Mesothelial cell of epicardium (in vitro differentiated cells): ENCODE data around the gene MSANTD1. TPM values are rescaled to one million over a fixed set of nuclear protein-coding genes. Genes with fewer than 3 reads are reported as not detected.
"Not testable (repeated sequence)": the region's sequence is repeated elsewhere in the genome, so short reads cannot be mapped to it uniquely, and the experiment has no call there.

Experiments used
- DNase-seq, 2 experiments: peaks; one replicate each; pipeline ENCODE4 v3.0.0; 2021; ENCODE audit warnings: low spot score in 2 of 2; ENCODE audit not compliant: unreplicated experiment in 2 of 2
- H3K27ac Mint-ChIP-seq: 2 replicates; pipeline ENCODE4 v1.8.0; 2021; ENCODE audit warnings: mixed read lengths
- H3K27me3 Mint-ChIP-seq: 2 replicates; pipeline ENCODE4 v1.8.0; 2021; ENCODE audit warnings: low read depth, mixed read lengths
- H3K36me3 Mint-ChIP-seq: 2 replicates; pipeline ENCODE4 v1.8.0; 2021; ENCODE audit warnings: mixed read lengths
- H3K4me1 Mint-ChIP-seq: 2 replicates; pipeline ENCODE4 v1.8.0; 2021; ENCODE audit warnings: mixed read lengths
- H3K4me3 Mint-ChIP-seq: 2 replicates; pipeline ENCODE4 v1.8.0; 2021; ENCODE audit warnings: mild to moderate bottlenecking, moderate library complexity, mixed read lengths
- H3K9me3 Mint-ChIP-seq: 2 replicates; pipeline ENCODE4 v1.8.0; 2021; ENCODE audit warnings: mixed read lengths
- CTCF ChIP-seq: fragments of 200-600 bp; sonication (generic); IDR thresholded peaks from one replicate; pipeline ENCODE4 v1.5.0; 2021; ENCODE audit warnings: antibody characterized with exemption; ENCODE audit not compliant: unreplicated experiment
- total RNA-seq: library from RNA; stranded (reverse); gene quantifications from 3 replicates; pipeline ENCODE4 v1.2.1, GENCODE V29; 2021

Gene MSANTD1
- total RNA-seq, 1 donor from 2014 or later = 2.6 TPM

GRCh38 chr4:3299122-3299975 lies 50.4 kb downstream of the MSANTD1 start:
- Mint-ChIP-seq H3K4me3 (no peak overlapping the region), H3K4me1 (peaks cover 35% of the 10 kb centered on the region), H3K27me3 (no peaks in the 10 kb centered on the region), H3K36me3 (peaks cover 34% of the 10 kb centered on the region), H3K27ac (no peak overlapping the region), H3K9me3 (peaks cover 16% of the 10 kb centered on the region)
- TF ChIP-seq CTCF = no peak
- DNase-seq = no peak

GRCh38 chr4:3299976-3300671 lies 51.2 kb downstream of the MSANTD1 start:
- H3K4me3 Mint-ChIP-seq = no peak overlapping the region
- H3K27me3 Mint-ChIP-seq = no peaks in the 10 kb centered on the region
- peaks cover 16% of the 10 kb centered on the region for H3K9me3 Mint-ChIP-seq
- no peak for TF ChIP-seq CTCF
- peaks cover 39% of the 10 kb centered on the region for H3K4me1 Mint-ChIP-seq
- H3K27ac Mint-ChIP-seq = no peak overlapping the region
- peaks cover 30% of the 10 kb centered on the region for H3K36me3 Mint-ChIP-seq
- no peak for DNase-seq

- Mint-ChIP-seq H3K36me3 (peaks cover 26% of the 10 kb centered on the region), H3K9me3 (peaks cover 16% of the 10 kb centered on the region), H3K4me1 (peaks cover 46% of the 10 kb centered on the region)
- not testable (repeated sequence) for H3K27ac Mint-ChIP-seq, H3K4me3 Mint-ChIP-seq, DNase-seq, H3K27me3 Mint-ChIP-seq
These were observed 51.9 kb downstream of the MSANTD1 start for GRCh38 chr4:3300882-3301281.

GRCh38 chr4:3301450-3302172 lies 52.7 kb downstream of the MSANTD1 start:
- Mint-ChIP-seq H3K4me3 (no peak overlapping the region), H3K36me3 (peaks cover 19% of the 10 kb centered on the region), H3K27me3 (no peaks in the 10 kb centered on the region), H3K4me1 (peaks cover 50% of the 10 kb centered on the region), H3K9me3 (peaks cover 16% of the 10 kb centered on the region), H3K27ac (no peak overlapping the region)
- no peak for DNase-seq
- TF ChIP-seq CTCF = no peak

- Mint-ChIP-seq H3K4me3 (no peak overlapping the region), H3K9me3 (peaks cover 11% of the 10 kb centered on the region), H3K27ac (peak overlapping the region; percentile 4), H3K27me3 (no peaks in the 10 kb centered on the region), H3K36me3 (peaks cover 15% of the 10 kb centered on the region), H3K4me1 (peaks cover 50% of the 10 kb centered on the region)
- DNase-seq = peak in 1 of 2 experiments; percentile 20
- TF ChIP-seq CTCF = no peak
These were observed 53.3 kb downstream of the MSANTD1 start for GRCh38 chr4:3302173-3302785.
